Esophagus squamous epithelium (tissue), 4 donors: ENCODE results near the gene CTNNA3.

ENCODE experiments used
- CTCF ChIP-seq, 6 experiments: fragments of 450-650 bp in 4 of 6; fragments of 200-600 bp in 2 of 6; sonication (generic) in 2 of 6; IDR thresholded peaks; one replicate each; pipeline ENCODE4 v1.5.1; 2016 to 2019; ENCODE audit warnings: antibody characterized with exemption in 6 of 6, mild to moderate bottlenecking in 4 of 6, moderate library complexity in 4 of 6
- POLR2A ChIP-seq, 4 donors: fragments of 450-650 bp; IDR thresholded peaks; one replicate each; pipeline ENCODE4 v1.6.1; 2017; ENCODE audit warnings: antibody characterized with exemption in 4 of 4, mild to moderate bottlenecking in 4 of 4, moderate library complexity in 3 of 4

GRCh38 chr10:67050415-67050814 is 645.6 kb downstream of the CTNNA3 start:
- TF ChIP-seq CTCF (IDR thresholded peaks at IDR 0.05) (no peak), POLR2A (IDR thresholded peaks at IDR 0.05) (no peak)
